HS-27A (cell line): ENCODE data around the gene TREH.
A peak's percentile ranks its signal among the peaks of the same experiment; 100 is the strongest.

ENCODE experiments used
- DNase-seq: peaks from one replicate; pipeline ENCODE4 v3.0.0-alpha.2; 2012; ENCODE audit warnings: low read depth, missing footprints

The TREH gene

DNA sequence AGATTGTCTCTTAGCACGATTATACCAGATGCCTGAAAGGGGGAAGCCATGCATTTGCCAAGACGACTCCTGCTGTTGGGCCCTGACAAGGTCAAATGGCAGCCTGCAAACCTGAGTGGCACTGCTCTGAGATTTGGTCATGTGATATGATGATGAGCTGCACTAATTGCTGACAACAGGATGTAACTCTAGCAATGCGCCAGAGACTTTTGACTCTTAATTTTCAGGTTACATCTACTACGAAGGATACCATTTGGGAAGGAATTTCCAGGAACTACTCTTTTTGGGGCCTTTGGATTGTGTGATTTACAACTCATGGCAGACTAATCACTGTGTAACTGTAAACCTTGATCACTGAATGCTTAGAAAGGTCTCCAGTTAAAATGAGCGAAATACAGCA lies 13.1 kb downstream of the TREH start:
- DNase-seq, result no peak

DNA sequence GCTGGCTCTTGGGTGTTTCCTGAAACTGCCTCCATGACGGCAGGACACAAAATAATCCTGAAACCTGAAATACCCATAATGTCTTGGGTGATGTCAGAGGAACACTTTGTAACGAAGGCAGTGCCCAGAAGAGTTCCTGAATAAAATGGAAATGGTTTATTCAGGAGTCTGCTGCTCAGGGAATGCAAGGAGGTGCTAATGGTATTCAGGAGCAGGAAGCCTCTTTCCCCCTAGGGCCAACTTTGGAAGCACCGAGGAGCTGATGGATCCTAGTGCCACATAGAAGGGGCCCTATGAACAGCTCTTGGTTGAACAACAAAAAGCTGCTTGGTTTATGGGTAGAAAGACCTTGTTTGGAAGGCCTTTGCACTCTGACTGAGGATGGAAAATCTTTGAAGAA lies 15.5 kb downstream of the TREH start:
- no peak for DNase-seq

DNA sequence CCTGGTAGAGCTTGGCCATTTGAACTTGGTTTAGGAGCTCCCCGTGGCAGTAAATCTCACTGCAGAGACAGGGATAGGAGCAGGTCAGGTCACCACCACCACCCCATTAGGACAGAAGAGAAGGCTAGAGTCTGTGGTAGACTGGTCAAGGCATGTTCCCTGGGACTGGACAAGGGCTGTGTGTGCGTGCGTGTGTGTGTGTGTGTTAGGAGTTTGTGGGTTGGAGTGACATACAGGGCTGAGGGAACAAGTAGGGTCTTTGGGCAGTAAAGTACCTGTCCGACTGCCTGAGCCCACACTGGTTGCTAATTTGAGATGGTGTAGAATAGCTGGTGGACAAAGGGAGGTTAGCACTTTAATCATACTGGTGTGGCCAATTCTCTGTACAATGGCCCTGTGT lies 16.1 kb downstream of the TREH start:
- DNase-seq, result no peak

DNA sequence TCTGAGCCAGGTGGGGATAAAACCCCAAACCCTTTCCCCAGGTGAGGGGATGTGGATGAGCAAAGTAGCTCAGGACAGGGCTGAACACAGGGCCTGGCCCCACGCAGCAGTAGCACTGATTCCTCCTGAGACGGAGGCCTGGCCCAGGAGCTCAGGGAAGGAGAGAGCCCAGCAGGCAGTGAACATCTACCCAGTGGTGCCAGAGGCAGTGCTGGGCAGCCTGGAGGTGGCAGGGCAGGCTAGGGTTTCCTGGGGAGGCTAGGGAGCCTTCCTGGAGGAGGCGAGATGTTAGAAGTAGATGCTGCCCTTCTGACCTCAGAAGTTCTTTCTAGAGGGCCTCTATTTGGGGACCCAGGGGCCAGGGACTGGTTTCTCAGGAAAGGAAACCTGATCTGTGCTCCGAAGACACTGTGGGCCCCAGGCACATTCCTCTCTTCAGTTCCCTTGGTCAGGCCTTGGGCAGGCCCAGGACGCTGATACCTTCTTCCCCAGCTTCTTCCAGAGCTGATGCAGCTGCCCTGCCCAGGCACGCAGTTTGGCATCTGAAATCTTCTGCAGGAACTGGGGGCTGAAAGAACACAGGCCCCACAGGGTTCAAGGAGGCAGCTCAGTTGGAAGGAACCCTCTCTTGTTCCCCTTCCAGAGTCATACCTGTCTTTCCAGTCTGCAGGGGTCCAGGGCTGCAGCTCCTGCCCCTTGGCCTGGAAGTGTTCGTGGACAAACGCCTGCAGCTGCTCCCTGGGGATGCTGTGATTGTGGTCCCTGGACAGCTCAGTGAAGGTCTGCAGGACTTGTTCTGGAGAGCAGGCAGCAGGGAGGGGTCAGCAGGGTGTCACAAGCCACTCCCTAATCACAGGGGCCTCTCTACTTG lies 16.8 kb downstream of the TREH start:
- DNase-seq, result no peak

DNA sequence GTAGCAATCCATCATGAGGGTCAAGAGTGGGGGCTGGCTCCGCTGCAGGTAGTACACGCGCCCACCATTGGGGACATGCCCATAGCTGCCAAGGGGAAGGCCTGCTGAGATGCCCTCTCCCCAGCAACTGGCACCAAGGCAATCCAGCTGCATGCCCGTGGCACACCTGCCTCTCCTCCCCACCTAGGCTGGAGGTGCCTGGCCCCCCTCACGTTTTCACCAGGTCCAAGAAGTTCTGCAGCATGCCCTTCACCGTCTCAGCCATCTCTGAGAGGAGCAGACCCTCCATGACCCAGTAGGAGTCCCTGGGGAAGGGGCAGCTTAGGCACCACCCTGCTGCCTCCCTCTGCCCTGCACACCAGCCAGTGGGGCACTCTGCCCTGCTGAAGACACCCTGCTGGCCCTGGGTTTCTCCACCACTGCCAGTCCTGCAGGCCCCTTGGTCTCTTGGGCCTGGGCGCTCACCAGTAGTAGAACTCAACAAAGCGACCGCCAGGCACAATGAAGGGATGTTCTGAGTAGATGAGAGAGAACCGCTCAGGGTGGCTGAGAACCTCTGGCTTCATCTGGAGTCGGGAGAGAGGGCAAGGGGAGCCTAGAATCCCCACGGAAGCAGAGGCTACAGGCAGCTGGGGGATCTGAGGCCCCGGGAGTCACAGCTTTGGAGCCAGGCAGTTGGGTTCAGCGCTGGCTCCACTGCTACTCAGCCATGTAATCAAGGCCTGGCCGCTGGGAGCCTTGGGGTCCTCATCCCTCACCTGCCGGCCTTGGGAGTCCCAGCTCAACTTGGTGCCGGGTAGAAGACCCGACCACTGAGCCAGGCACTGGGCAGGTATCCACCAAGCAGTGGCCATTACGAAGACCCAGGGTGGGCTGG lies 17.8 kb downstream of the TREH start:
- DNase-seq, result no peak

DNA sequence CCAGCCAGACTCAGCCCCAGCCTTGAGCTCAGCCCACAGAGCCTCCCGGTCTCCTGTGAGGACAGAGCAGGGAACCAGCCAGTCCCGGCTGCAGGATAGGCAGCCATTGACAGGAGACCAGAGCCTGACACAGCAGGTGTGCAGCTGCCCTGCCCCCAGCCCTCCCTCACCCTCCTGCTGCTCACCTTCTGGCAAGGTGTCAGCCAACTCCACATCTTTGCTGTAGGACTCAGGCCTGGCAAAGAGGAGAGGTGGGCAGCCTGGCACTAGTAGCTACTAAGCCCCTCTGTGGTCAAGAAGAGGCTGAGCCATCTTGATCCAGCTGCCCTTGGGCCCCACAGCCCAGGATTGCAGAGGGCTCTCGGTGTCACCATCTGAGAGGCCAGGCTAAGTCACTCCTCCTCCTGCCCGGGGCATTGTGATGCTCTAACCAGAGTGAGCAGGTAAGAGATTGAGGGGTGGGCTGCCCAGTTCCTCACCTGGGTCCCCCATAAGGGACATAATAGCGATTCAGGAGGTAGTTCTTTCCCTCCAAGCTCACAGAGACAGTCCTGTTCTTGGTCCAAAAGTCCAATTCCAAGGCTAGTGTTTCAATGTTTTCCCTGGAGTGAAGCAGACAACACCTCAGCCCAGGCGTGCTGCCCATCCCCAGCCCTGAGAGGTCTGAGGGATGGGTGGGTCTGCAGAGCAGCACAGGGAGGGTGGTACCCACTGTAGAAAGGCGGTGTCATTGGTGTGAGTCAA lies 18.6 kb downstream of the TREH start:
- no peak for DNase-seq

DNA sequence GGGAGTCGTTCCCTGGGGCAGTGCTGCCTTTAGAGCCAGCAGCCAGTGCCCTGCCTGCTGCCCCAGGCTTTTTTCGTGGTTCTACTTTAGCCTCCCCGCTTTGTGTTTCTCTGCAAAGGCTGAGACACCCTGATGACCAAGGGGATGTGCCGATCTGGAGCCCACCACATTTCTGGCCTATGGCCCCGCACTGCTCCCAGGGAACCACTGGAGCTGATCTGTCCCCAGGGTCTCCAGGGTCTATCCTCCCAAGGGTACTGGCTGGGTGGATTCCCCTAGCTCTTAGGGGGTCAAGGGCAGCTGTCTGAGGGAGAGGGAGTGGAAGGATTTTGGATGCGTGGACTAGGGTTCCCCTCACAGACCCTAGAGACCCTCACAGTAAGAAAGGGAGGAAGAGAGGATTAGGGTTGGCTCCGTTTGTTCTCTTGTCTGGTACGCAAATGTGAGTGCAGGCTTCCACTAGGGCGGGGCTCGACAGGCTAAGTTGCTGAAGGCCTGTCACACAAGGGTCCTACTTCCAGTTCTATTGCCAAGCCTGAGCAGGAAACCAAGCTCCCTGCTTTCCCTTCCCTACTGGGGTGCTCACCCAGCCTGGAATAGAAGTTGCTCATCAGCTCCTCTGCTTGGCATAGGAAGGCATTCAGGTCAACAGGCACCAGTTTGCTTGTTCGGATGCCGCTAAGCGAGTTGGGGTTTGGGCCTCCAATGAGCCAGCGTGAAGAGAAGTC lies 19.3 kb downstream of the TREH start:
- no peak for DNase-seq

DNA sequence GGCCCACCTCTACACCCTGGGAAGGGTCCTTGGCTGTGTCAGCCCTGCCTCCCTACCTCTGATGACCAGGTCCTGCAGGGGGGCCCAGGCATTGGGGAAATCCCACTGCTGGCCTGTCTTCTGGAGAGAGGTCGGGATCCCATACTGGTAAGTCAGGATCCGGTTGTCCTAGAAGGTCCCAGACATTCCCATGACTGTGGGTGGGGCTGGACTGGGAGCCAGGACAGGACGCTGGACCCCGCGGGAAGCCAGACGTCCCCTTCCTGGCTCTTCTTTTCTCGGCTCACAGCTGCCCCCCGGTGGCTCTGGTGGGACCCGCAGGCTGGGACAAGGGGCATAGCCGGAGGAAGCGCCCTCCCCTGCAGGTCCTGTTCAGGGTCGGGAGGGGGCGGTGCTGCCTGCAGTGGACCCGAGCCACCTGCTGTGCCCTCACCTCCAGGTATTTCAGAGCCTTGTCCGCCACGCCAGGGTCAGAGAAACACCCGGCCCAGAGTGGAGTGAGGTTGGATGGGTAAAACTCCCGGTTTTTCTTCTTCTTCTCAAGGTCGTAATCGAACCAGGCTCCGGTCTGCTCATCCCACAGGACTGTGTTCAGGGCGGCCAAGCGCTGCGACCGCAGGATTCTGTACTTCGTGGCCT lies 20.0 kb downstream of the TREH start:
- peak; percentile 27 for DNase-seq

DNA sequence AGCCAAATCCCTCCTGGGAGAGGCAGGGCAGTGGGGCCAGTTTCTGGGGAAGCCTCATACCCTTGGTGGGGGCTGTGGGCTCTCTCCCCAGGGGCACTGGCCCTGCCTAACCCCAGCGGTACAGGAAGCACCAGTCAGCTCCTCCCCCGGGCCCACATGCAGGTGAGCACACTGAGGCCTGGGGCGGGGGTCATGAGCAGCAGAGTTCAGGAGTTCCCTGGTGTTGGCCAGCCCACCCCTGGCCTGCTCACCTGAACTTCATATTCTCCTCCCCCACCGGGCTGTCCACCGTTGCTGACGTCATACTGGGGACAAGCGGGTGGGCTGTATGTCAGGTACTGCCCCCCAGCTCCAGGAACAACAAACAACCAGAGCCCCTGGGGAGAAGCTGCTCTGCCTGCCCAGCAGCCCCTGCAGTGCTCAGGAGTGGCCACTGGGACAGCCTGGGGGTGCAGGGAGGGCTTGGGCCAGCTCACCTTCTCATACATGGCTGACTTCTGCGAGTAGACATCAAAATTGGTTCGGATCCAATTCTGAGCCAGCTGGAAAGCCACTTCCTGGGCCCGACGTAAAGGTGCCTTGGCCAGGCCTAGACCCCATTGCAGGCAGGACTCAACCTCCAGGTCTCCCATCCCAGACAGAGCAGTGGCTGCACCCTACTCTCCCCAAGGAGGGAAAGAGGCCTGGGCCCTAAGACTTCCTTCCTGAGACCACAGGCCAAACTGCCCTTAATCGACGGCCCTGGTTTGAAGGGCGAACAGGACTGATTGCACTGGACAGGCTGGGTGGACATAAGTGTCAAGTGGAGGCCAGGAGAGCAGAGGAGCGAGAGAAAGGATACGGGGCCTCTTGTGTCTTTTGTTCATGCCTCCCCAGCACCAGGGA lies 20.8 kb downstream of the TREH start:
- DNase-seq, result no peak

DNA sequence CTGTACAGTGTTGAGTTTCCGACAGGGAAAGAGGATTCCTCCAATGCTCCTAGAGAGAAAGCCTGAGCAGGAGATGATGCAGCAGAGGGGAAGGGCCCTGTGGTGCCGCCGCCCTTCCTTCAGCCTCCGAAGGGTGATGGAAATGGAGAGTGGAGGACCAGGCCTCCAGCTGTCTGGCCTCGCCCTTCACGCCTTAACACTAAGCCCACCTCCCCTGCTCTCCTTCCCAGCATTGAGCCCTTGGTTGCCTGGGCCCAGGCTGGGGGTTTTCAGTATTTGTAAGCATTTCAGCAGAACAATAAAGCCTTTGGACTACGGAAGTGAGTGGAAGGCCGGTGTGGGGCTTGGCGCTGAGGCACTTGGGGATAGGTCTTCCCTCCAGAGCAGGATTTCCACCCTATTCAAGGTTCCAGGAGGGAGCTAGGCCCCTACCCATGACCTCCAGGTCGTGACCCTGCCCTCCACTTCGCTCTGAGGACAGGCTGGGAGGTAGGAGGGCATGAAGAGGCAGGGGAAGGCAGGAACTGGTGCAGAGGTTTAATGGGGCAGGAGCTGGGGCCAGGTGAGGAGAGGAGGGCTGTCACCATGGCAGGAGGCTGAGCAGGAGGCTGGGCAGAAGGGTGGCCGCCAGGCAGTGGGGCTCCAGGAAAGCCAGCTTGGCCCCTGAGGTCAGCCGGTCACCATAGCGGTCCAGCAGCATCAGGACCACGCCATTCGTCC lies 21.6 kb downstream of the TREH start:
- DNase-seq, result no peak

DNA sequence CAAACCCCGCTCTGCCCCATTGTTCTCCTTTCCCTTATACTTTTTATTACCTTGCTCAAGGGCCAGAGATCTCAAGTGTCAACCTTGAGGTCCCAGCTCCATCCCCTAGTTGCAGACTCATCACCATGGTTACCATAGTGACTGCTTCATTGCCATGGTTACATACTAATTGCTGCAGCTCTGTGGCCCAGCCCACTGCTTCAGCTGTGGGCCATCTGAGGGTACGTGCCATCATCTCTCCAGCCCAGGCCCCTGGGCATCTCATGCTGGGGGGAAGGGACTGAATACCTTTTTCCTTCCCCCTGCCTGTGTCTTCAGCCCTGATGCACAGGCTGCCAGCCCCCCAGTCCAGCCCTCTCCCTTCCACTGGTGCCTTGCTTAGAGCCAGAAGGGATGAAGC lies 22.2 kb downstream of the TREH start:
- no peak for DNase-seq

DNA sequence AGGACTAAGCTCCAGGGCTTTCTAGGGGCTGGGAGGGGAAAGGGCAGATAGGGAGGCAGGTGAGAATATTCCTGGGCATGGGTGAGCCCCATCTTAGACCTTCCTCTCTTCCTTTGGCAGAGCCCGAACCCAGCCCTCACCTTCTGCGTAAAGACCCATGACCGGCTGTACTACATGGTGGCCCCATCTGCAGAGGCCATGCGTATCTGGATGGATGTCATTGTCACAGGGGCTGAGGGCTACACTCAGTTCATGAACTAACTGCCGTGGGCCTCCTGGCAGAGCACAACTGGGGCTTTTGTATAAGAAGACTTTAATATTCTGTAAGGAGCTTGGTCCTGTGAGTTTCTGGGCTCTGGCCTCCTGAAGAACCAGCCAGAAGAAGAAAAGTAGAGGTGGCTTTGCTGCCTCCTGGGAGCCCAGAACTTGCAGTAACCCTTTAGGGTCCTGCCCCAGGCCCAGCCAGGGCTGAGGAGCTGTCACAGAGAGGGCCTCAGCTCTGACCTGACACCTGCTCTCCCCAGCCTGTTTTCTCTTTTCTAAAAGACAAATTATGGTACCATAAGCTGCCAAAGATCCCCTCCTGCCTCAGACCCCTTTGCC lies 22.8 kb downstream of the TREH start:
- DNase-seq, result no peak

DNA sequence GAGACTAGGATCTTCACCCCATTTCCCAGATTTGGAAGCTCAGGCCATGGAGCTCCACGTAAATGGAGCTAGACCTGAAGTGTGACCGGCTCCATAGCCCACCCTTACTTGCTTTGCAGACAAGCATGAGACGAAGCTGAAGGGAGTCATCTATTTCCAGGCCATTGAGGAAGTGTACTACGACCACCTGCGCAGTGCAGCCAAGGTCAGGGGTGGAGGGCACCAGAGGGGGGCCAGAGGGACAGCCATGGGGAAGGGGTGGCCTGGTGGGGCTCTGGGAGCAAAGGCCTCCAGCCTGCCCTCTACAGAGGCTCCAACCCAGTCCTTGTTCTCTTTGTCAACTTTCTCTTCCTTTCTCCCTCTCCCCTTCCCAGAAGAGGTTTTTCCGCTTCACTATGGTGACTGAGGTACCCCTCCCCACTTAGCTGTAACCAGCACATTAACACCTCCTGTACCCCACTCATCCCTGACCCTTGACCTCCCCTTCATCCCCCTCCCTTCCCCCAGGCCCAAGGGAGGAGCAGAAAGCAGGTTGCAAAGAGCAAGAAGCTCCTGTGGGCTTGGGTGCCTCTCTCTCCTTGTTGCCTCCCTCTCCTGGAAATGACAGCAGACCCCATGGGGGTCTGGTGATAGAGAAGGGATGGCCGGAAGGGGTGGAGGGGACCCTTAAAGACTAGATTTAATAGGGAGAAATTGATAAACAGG lies 23.8 kb downstream of the TREH start:
- no peak for DNase-seq

DNA sequence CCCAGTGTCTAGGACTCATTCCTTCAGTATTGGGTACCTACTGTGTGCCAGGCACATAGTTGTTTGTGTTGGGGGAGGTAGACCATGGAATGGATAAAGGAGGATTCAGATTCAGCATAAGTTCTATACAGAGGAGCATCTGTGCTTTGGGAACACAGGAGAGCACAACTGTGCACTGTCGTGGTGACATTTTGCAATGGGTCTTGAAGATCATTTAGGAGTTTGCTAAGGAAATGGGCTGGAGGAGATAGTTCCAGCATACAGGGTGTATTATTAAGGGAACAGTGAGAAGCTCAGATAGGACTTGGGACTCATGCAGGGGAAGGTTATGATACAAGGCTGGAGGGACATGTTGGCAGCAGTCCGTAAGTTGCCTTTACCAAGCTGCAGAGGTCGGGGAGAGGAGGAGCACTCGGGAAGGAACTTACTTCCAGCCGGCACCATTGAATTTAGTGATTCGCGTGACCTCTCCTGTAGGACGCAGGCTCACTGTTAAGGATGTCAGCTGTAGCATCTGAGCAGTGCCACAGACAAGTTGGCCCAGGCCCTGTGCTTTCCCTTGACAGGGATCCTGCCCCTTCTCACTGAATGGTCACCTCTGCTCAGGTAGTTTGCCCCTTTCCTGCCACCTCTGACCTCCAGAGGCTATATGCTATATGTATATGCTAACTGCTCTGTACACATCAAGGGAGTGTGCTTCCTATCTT lies 25.6 kb downstream of the TREH start:
- no peak for DNase-seq

DNA sequence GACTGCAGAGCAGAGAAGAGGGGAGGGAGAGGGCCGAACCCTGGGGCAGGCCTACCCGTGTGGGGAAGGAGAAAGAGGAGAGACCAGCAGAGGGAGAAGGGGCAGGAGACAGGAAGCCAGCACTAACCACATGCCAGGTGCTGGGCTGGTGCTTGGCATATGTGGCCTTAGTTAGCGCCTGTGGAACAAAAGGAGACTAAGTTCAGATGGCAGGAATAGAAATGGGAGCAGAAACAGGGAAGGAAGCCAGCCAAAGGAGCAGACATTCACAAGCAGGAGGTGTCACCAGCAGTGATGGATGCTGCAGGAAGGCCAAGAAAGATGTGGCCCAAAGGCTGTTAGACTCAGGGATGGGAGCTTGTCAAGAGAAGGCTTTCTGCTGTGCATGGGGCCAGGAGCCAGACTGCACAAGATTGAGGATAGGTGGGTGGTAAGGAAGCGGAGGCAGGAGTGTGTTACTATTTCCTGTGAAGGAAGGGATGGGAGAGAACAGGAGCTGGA lies 26.7 kb downstream of the TREH start:
- DNase-seq, result no peak

DNA sequence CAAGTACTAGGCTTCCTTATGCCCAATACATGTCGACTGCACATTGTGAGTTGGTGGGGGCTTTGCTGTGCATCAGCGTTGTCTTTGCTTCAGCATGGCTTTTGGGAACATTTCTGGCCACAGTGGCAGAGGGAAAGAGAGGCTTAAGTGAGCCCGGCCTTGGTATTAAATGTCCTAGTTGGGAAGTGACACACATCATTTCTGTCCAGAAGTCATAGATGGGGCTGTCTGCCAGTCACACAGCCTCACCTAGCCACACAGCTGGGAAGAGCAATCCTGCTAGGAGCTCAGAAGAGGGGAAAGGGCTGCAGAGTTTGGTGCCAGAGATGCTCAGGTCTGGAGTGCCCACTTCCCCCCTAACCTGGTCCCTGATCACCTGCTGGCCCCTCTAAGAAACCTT lies 27.6 kb downstream of the TREH start:
- DNase-seq, result no peak

DNA sequence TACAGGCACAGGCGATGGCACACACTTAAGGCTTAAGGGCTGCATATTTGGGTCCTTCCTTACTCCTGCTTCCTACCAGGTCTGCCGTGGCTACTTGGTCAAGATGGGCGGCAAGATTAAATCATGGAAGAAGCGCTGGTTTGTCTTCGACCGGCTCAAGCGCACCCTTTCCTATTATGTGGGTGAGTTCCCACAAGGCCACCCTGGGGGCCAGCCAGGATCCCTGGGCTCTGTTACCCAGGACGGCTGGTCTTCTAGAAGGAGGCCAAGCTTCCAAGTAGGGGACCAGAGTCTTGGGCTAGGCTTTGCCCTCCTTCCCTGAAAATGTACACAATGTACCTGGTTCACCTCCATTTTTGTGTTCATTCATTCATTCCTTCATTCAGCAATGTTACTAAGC lies 29.1 kb downstream of the TREH start:
- no peak for DNase-seq

DNA sequence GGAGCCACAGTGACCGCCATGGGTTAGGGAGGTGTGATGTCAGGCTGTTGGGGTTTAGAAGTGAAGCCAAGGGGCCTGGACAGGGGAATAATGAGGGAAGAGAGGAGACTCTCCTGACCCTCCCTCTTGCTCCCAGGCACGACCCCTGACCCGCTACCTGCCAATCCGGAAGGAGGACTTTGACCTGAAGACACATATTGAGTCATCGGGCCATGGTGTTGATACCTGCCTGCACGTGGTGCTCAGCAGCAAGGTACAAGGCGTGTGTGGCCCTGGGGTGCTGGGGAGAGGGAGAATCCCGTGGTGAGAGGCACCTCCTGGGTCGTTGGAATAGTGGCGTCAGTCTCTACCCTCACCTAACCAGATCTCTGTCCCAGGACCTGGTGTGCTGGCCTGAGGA lies 29.5 kb downstream of the TREH start:
- DNase-seq, result no peak
